Activated gamma-delta T cell treated with anti-CD3 and anti-CD28 coated beads, Interleukin-2, amount 50 U/mL, for 16 hours (primary cell): ENCODE results near the gene DMD.
"Not testable (repeated sequence)": the region's sequence is repeated elsewhere in the genome, so short reads cannot be mapped to it uniquely, and the experiment has no call there.

Experiments
- DNase-seq: peaks from one replicate; pipeline ENCODE4 v3.0.0-alpha.2; 2020; ENCODE audit warnings: low read depth

Gene DMD

GRCh38 chrX:33211356-33212260 lies at the start of gene DMD:
Gene DMD, minus strand, starts transcription at chrX:33211549. Its CDS starts 237 bp downstream, at chrX:33211312.
- DNase-seq, result no peak

- no peak for DNase-seq
These were observed 41.0 kb upstream of the DMD start for GRCh38 chrX:33252306-33252825.

- no peak for DNase-seq
These were observed 7.5 kb upstream of the DMD start for GRCh38 chrX:33218819-33219218.

- DNase-seq, result no peak
These were observed 1.2 kb downstream of the DMD start for GRCh38 chrX:33210156-33210555.

- no peak for DNase-seq
These were observed 4.3 kb downstream of the DMD start for GRCh38 chrX:33207056-33207455.

- DNase-seq, result no peak
These were observed 6.0 kb downstream of the DMD start for GRCh38 chrX:33205321-33205720.

- no peak for DNase-seq
These were observed 6.5 kb downstream of the DMD start for GRCh38 chrX:33204889-33205288.

GRCh38 chrX:33198561-33199279 lies 12.6 kb downstream of the DMD start:
- DNase-seq, result no peak

GRCh38 chrX:33195698-33196097 lies 15.7 kb downstream of the DMD start:
- DNase-seq, result no peak

GRCh38 chrX:33194876-33195433 lies 16.4 kb downstream of the DMD start:
- no peak for DNase-seq

- DNase-seq, result no peak
These were observed 17.1 kb downstream of the DMD start for GRCh38 chrX:33194289-33194688.

GRCh38 chrX:33190016-33190415 lies 21.3 kb downstream of the DMD start:
- DNase-seq, result no peak

GRCh38 chrX:33188881-33189280 lies 22.5 kb downstream of the DMD start:
- DNase-seq, result no peak

GRCh38 chrX:33188286-33188685 lies 23.1 kb downstream of the DMD start:
- DNase-seq, result no peak

GRCh38 chrX:33184803-33185202 lies 26.5 kb downstream of the DMD start:
- not testable (repeated sequence) for DNase-seq

- DNase-seq, result no peak
These were observed 28.0 kb downstream of the DMD start for GRCh38 chrX:33183361-33183760.

- DNase-seq, result no peak
These were observed 32.7 kb downstream of the DMD start for GRCh38 chrX:33178690-33179089.

- DNase-seq, result no peak
These were observed 33.1 kb downstream of the DMD start for GRCh38 chrX:33178218-33178617.

- DNase-seq, result no peak
These were observed 36.1 kb downstream of the DMD start for GRCh38 chrX:33175201-33175600.

- DNase-seq, result no peak
These were observed 40.3 kb downstream of the DMD start for GRCh38 chrX:33171041-33171440.

- no peak for DNase-seq
These were observed 49.5 kb downstream of the DMD start for GRCh38 chrX:33161829-33162228.

GRCh38 chrX:33160273-33160672 lies 51.1 kb downstream of the DMD start:
- no peak for DNase-seq
